Measurements from ENCODE around the gene TMSB15B. TPM values are rescaled to one million over a fixed set of nuclear protein-coding genes. Genes with fewer than 3 reads are reported as not detected.
"Not testable (repeated sequence)": the region's sequence is repeated elsewhere in the genome, so short reads cannot be mapped to it uniquely, and the experiment has no call there.

The TMSB15B gene
- total RNA-seq, 1 donor from 2014 or later = 0.40 TPM

- intact Hi-C loops (cut with micrococcal nuclease) = no loop called here
Measured at GRCh38 chrX:104013606-104014005, 51.2 kb downstream of the TMSB15B start, which contains the start of gene H2BW1. TSS of gene H2BW1 (minus strand) at chrX:104013708. CDS start at chrX:104013576, 132 bp downstream.

DNA sequence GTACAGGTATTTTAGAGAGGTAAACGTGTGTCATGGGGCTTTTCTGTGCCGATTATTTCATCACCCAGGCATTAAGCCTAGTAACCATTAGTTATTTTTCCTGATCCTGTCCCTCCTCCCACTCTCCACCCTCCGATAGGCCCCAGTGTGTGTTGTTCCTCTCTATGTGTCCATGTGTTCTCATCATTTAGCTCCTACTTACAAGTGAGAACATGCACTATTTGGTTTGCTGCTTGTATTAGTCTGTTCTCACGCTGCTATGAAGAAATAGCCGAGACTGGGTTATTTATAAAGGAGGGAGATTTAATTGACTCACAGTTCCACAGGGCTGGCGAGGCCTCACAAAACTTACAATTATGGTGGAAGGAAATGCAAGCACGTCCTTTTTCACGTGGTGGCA, 53.1 kb downstream of the TMSB15B start:
- intact Hi-C loops (cut with micrococcal nuclease); ATAC-seq: not testable (repeated sequence)

More at GRCh38 chrX:104013606-104014005, 51.2 kb downstream of the TMSB15B start, which contains the start of gene H2BW1:
- ATAC-seq (no peak), DNase-seq (no peak)

More for the DNA sequence above, 53.1 kb downstream of the TMSB15B start:
- not testable (repeated sequence) for DNase-seq

Other genes starting within 250 kb of the TMSB15B start
- gene PLP1, start 185.8 kb upstream of the TMSB15B start, total RNA-seq = 9.4 TPM
- 25.1 TPM for gene RAB9B, start 130.4 kb upstream of the TMSB15B start, total RNA-seq
- gene H2BW1, start 51.1 kb downstream of the TMSB15B start, total RNA-seq = not detected
- gene H2BW2, start 77.3 kb downstream of the TMSB15B start, total RNA-seq = not detected
- gene TMSB15C, start 113.6 kb downstream of the TMSB15B start, total RNA-seq = 0.10 TPM
- 0.30 TPM for gene ZCCHC18, start 149.9 kb downstream of the TMSB15B start, total RNA-seq
- gene SLC25A53, start 194.4 kb downstream of the TMSB15B start, total RNA-seq = 11.2 TPM
- gene FAM199X, start 203.8 kb downstream of the TMSB15B start, total RNA-seq = 12.5 TPM

Measured in left ventricle myocardium superior (tissue), 1 donor.